Measurements from ENCODE around the gene RILPL2. TPM values are rescaled to one million over a fixed set of nuclear protein-coding genes. Genes with fewer than 3 reads are reported as not detected.
"Not testable (repeated sequence)": the region's sequence is repeated elsewhere in the genome, so short reads cannot be mapped to it uniquely, and the experiment has no call there.

RILPL2 gene
- 2.1 TPM for total RNA-seq
- long read RNA-seq, full-length matches to known transcripts, result 9 of 13 reads
- long read RNA-seq, partial matches to known transcripts, result 2 of 13 reads
- long read RNA-seq, other reads (novel, unspliced or antisense), result 2 of 13 reads

- ATAC-seq, result peak; percentile 97
- intact Hi-C loops (cut with micrococcal nuclease), result no loop called here
- peak; percentile 93 for DNase-seq
These were observed at the start of gene RILPL2 for GRCh38 chr12:123436017-123436964. Gene RILPL2 (minus strand): TSS chr12:123436684. CDS start chr12:123436420, 264 bp downstream.

- DNase-seq, result no peak
- ATAC-seq, result no peak
- intact Hi-C loops (cut with micrococcal nuclease), result no loop called here
These were observed 49.3 kb upstream of the RILPL2 start for GRCh38 chr12:123485756-123486155.

GRCh38 chr12:123483602-123484248, 47.2 kb upstream of the RILPL2 start:
- DNase-seq (no peak), ATAC-seq (no peak)
- intact Hi-C loops (cut with micrococcal nuclease), result no loop called here

GRCh38 chr12:123482876-123483275, 46.4 kb upstream of the RILPL2 start:
- ATAC-seq (no peak), DNase-seq (no peak)

GRCh38 chr12:123481251-123481650, 44.8 kb upstream of the RILPL2 start:
- ATAC-seq; intact Hi-C loops (cut with micrococcal nuclease): not testable (repeated sequence)

More at GRCh38 chr12:123482876-123483275, 46.4 kb upstream of the RILPL2 start:
- intact Hi-C loops (cut with micrococcal nuclease), result no loop called here

GRCh38 chr12:123479442-123480180, 43.1 kb upstream of the RILPL2 start:
- DNase-seq, result peak; percentile 40
- intact Hi-C loops (cut with micrococcal nuclease), result no loop called here
- peak; percentile 50 for ATAC-seq

More at GRCh38 chr12:123481251-123481650, 44.8 kb upstream of the RILPL2 start:
- DNase-seq, result not testable (repeated sequence)

- DNase-seq, result peak; percentile 81
- ATAC-seq, result peak; percentile 84
- intact Hi-C loops (cut with micrococcal nuclease), result no loop called here
These were observed 42.3 kb upstream of the RILPL2 start for GRCh38 chr12:123478762-123479161.

GRCh38 chr12:123478069-123478468, 41.6 kb upstream of the RILPL2 start:
- ATAC-seq (no peak), DNase-seq (no peak)
- intact Hi-C loops (cut with micrococcal nuclease), result no loop called here

- ATAC-seq (no peak), DNase-seq (no peak)
- intact Hi-C loops (cut with micrococcal nuclease), result no loop called here
These were observed 38.8 kb upstream of the RILPL2 start for GRCh38 chr12:123475246-123475703.

GRCh38 chr12:123474485-123475245, 38.2 kb upstream of the RILPL2 start:
- intact Hi-C loops (cut with micrococcal nuclease), result no loop called here
- ATAC-seq, result peak; percentile 62
- peak; percentile 72 for DNase-seq

GRCh38 chr12:123472438-123472849, 36.0 kb upstream of the RILPL2 start:
- DNase-seq (no peak), ATAC-seq (no peak)
- intact Hi-C loops (cut with micrococcal nuclease), result no loop called here

- peak; percentile 65 for DNase-seq
- ATAC-seq, result peak; percentile 85
- intact Hi-C loops (cut with micrococcal nuclease), result no loop called here
These were observed 35.0 kb upstream of the RILPL2 start for GRCh38 chr12:123471374-123472068.

GRCh38 chr12:123469978-123470377, 33.5 kb upstream of the RILPL2 start:
- ATAC-seq, result no peak
- intact Hi-C loops (cut with micrococcal nuclease), result no loop called here
- no peak for DNase-seq

GRCh38 chr12:123468786-123469185, 32.3 kb upstream of the RILPL2 start:
- ATAC-seq, result no peak
- no peak for DNase-seq
- intact Hi-C loops (cut with micrococcal nuclease), result no loop called here

- ATAC-seq (peak; percentile 74), DNase-seq (no peak)
- intact Hi-C loops (cut with micrococcal nuclease), result no loop called here
These were observed 28.6 kb upstream of the RILPL2 start for GRCh38 chr12:123465084-123465483.

GRCh38 chr12:123463174-123463573, 26.7 kb upstream of the RILPL2 start:
- ATAC-seq; intact Hi-C loops (cut with micrococcal nuclease): not testable (repeated sequence)

GRCh38 chr12:123457980-123458779, 21.7 kb upstream of the RILPL2 start, which contains the start of gene SNRNP35:
Gene SNRNP35 (plus strand): TSS chr12:123458139. CDS start chr12:123465541, 7,402 bp downstream.
- peak; percentile 89 for ATAC-seq
- DNase-seq, result peak; percentile 89
- intact Hi-C loops (cut with micrococcal nuclease), result no loop called here

More at GRCh38 chr12:123463174-123463573, 26.7 kb upstream of the RILPL2 start:
- not testable (repeated sequence) for DNase-seq
